ENCODE results near the gene APCDD1. TPM values are rescaled to one million over a fixed set of nuclear protein-coding genes. Genes with fewer than 3 reads are reported as not detected.

APCDD1 gene
- total RNA-seq: 133 TPM

GRCh38 chr18:10453806-10454680 lies at the start of gene APCDD1:
TSS of gene APCDD1 (plus strand) at chr18:10454635. CDS start at chr18:10454982, 347 bp downstream.

GRCh38 chr18:10525697-10526560 lies 71.5 kb downstream of the APCDD1 start, which contains the start of gene NAPG:
TSS of gene NAPG (plus strand) at chr18:10526027. CDS start at chr18:10526103, 76 bp downstream.

Other genes with a start within 250 kb of the APCDD1 start
- 28.7 TPM for gene NAPG, start 71.4 kb downstream of the APCDD1 start, total RNA-seq

All from metanephros (tissue), 1 donor.